Adipocyte (in vitro differentiated cells): ENCODE results near the gene IGSF9B.
"Not testable (repeated sequence)": the region's sequence is repeated elsewhere in the genome, so short reads cannot be mapped to it uniquely, and the experiment has no call there.

Experiments used
- DNase-seq: peaks from one replicate; pipeline ENCODE4 v3.0.0-alpha.2; 2015; ENCODE audit warnings: low read depth
- H3K27me3 ChIP-seq: replicated peaks from 2 replicates; pipeline ENCODE4 v1.7.0; 2013; ENCODE audit warnings: mild to moderate bottlenecking, low read length, moderate library complexity; ENCODE audit not compliant: control insufficient read depth, insufficient read depth
- H3K36me3 ChIP-seq: 2 replicates; pipeline ENCODE4 v1.7.0; 2013; ENCODE audit warnings: low read length, mild to moderate bottlenecking, moderate library complexity; ENCODE audit not compliant: control insufficient read depth, insufficient read depth, severe bottlenecking
- H3K4me1 ChIP-seq: 2 replicates; pipeline ENCODE4 v1.7.0; 2013; ENCODE audit warnings: mild to moderate bottlenecking, low read length, moderate library complexity; ENCODE audit not compliant: control insufficient read depth, insufficient read depth
- H3K4me3 ChIP-seq: 2 replicates; pipeline ENCODE4 v1.7.0; 2013; ENCODE audit warnings: mild to moderate bottlenecking, low read length, moderate library complexity
- H3K9ac ChIP-seq: 2 replicates; pipeline ENCODE4 v1.7.0; 2013; ENCODE audit warnings: mild to moderate bottlenecking, low read length, moderate library complexity
- H3K9me3 ChIP-seq: 2 replicates; pipeline ENCODE4 v1.7.0; 2013; ENCODE audit warnings: mild to moderate bottlenecking, low read length, moderate library complexity; ENCODE audit not compliant: control insufficient read depth

Gene IGSF9B

GRCh38 chr11:133956650-133957633 is at the start of gene IGSF9B:
Gene IGSF9B (minus strand): TSS chr11:133956968. CDS start chr11:133956754, 214 bp downstream.
- H3K4me1 ChIP-seq = peaks cover 8% of the 10 kb centered on the region
- no peak within 1 kb of the TSS for H3K9ac ChIP-seq
- H3K36me3 ChIP-seq = no peaks in the 10 kb centered on the region
- peaks cover 51% of the 10 kb centered on the region for H3K27me3 ChIP-seq
- peak; percentile 75 for DNase-seq
- peak within 1 kb of the TSS; percentile 81 for H3K4me3 ChIP-seq
- H3K9me3 ChIP-seq = no peaks in the 10 kb centered on the region

GRCh38 chr11:134004496-134005172 is 47.9 kb upstream of the IGSF9B start:
- DNase-seq = peak; percentile 14
- Histone ChIP-seq H3K36me3 (no peaks in the 10 kb centered on the region), H3K27me3 (peaks cover 22% of the 10 kb centered on the region)

GRCh38 chr11:134003792-134004495 is 47.2 kb upstream of the IGSF9B start:
- H3K27me3 ChIP-seq = peaks cover 19% of the 10 kb centered on the region
- no peak overlapping the region for H3K9ac ChIP-seq
- H3K9me3 ChIP-seq = no peaks in the 10 kb centered on the region
- no peak overlapping the region for H3K4me3 ChIP-seq
- no peaks in the 10 kb centered on the region for H3K36me3 ChIP-seq
- H3K4me1 ChIP-seq = no peaks in the 10 kb centered on the region
- peak; percentile 2 for DNase-seq

More at GRCh38 chr11:134004496-134005172, 47.9 kb upstream of the IGSF9B start:
- no peak overlapping the region for H3K4me3 ChIP-seq
- no peaks in the 10 kb centered on the region for H3K4me1 ChIP-seq
- H3K9me3 ChIP-seq = no peaks in the 10 kb centered on the region
- H3K9ac ChIP-seq = no peak overlapping the region

DNA sequence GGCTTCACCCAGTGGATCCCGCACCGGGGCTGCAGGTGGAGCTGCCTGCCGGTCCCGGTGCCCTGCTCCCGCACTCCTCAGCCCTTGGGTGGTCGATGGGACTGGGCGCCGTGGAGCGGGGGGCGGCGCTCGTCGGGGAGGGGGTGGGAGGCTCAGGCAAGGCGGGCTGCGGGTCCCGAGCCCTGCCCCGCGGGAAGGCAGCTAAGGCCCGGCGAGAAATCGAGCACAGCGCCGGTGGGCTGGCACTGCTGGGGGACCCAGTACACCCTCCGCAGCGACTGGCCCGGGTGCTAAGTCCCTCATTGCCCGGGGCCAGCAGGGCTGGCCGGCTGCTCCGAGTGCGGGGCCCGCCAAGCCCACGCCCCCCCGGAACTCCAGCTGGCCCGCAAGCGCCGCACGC is 46.1 kb upstream of the IGSF9B start:
- DNase-seq, H3K4me1 ChIP-seq, H3K9me3 ChIP-seq, H3K9ac ChIP-seq, H3K4me3 ChIP-seq, H3K36me3 ChIP-seq: not testable (repeated sequence)
- peaks cover 15% of the 10 kb centered on the region for H3K27me3 ChIP-seq

GRCh38 chr11:134002338-134002737 is 45.6 kb upstream of the IGSF9B start:
- H3K27me3 ChIP-seq = peaks cover 17% of the 10 kb centered on the region
- H3K4me3 ChIP-seq, H3K9me3 ChIP-seq, H3K4me1 ChIP-seq, H3K36me3 ChIP-seq, H3K9ac ChIP-seq, DNase-seq: not testable (repeated sequence)

GRCh38 chr11:134001596-134001995 is 44.8 kb upstream of the IGSF9B start:
- no peaks in the 10 kb centered on the region for H3K36me3 ChIP-seq
- H3K27me3 ChIP-seq = peaks cover 17% of the 10 kb centered on the region
- H3K9ac ChIP-seq = no peak overlapping the region
- no peak overlapping the region for H3K4me3 ChIP-seq
- no peaks in the 10 kb centered on the region for H3K9me3 ChIP-seq
- no peak for DNase-seq
- no peaks in the 10 kb centered on the region for H3K4me1 ChIP-seq

DNA sequence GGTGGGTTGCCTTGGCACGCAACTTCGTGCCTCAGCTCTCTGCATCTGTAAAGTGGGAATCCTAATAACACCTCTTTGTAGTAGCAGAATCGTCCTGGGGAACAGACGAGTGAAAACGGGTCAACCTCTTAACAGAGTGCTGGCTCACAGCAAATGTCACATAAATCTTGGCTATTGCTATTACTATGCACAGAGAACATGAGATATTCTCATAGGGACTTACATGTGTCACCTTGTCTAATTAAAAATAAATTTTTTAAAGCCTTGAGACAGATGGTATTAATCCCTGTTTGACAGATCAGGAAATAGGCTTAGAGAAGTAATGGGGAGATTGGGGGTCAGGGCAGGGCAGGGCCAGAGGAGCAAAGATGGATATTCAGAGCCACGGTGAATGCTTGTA is 44.3 kb upstream of the IGSF9B start:
- Histone ChIP-seq H3K4me1 (no peaks in the 10 kb centered on the region), H3K9ac (no peak overlapping the region)
- no peak for DNase-seq

GRCh38 chr11:133999355-133999754 is 42.6 kb upstream of the IGSF9B start:
- DNase-seq = no peak
- H3K27me3 ChIP-seq = peaks cover 27% of the 10 kb centered on the region
- H3K9me3 ChIP-seq = no peaks in the 10 kb centered on the region
- H3K36me3 ChIP-seq = no peaks in the 10 kb centered on the region
- no peaks in the 10 kb centered on the region for H3K4me1 ChIP-seq
- H3K9ac ChIP-seq = no peak overlapping the region
- no peak overlapping the region for H3K4me3 ChIP-seq

More for the DNA sequence above, 44.3 kb upstream of the IGSF9B start:
- Histone ChIP-seq H3K9me3 (no peaks in the 10 kb centered on the region), H3K36me3 (no peaks in the 10 kb centered on the region), H3K4me3 (no peak overlapping the region), H3K27me3 (peaks cover 22% of the 10 kb centered on the region)

- no peaks in the 10 kb centered on the region for H3K4me1 ChIP-seq
- no peaks in the 10 kb centered on the region for H3K36me3 ChIP-seq
- H3K27me3 ChIP-seq = peaks cover 29% of the 10 kb centered on the region
- H3K9ac ChIP-seq = no peak overlapping the region
- no peak overlapping the region for H3K4me3 ChIP-seq
- H3K9me3 ChIP-seq = no peaks in the 10 kb centered on the region
- DNase-seq = no peak
These were observed 40.8 kb upstream of the IGSF9B start for GRCh38 chr11:133997554-133997953.

GRCh38 chr11:133996671-133997070 is 39.9 kb upstream of the IGSF9B start:
- DNase-seq = no peak
- H3K4me1 ChIP-seq = no peaks in the 10 kb centered on the region
- peaks cover 35% of the 10 kb centered on the region for H3K27me3 ChIP-seq
- H3K9me3 ChIP-seq = no peaks in the 10 kb centered on the region
- no peaks in the 10 kb centered on the region for H3K36me3 ChIP-seq
- no peak overlapping the region for H3K9ac ChIP-seq
- H3K4me3 ChIP-seq = no peak overlapping the region

GRCh38 chr11:133995066-133995465 is 38.3 kb upstream of the IGSF9B start:
- no peaks in the 10 kb centered on the region for H3K9me3 ChIP-seq
- DNase-seq = no peak
- H3K36me3 ChIP-seq = no peaks in the 10 kb centered on the region
- H3K4me1 ChIP-seq = no peaks in the 10 kb centered on the region
- H3K27me3 ChIP-seq = peaks cover 49% of the 10 kb centered on the region
- H3K4me3 ChIP-seq = no peak overlapping the region
- H3K9ac ChIP-seq = no peak overlapping the region
